Erythroblast (primary cell): ENCODE data around the gene DYNC2H1.
A peak's percentile ranks its signal among the peaks of the same experiment; 100 is the strongest.

Source experiments
- DNase-seq, 2 experiments: peaks; one replicate each; lab custom pipeline; 2025; lab: John Stamatoyannopoulos, UW
- GATA1 ChIP-seq: IDR thresholded peaks from 2 replicates; pipeline ENCODE4 v1.6.1; 2011; ENCODE audit warnings: low read depth, mild to moderate bottlenecking, control low read depth, low read length, moderate library complexity
- POLR2A ChIP-seq: IDR thresholded peaks from 2 replicates; pipeline ENCODE4 v1.6.1; 2011; ENCODE audit warnings: mild to moderate bottlenecking, low read length

The DYNC2H1 gene

DNA sequence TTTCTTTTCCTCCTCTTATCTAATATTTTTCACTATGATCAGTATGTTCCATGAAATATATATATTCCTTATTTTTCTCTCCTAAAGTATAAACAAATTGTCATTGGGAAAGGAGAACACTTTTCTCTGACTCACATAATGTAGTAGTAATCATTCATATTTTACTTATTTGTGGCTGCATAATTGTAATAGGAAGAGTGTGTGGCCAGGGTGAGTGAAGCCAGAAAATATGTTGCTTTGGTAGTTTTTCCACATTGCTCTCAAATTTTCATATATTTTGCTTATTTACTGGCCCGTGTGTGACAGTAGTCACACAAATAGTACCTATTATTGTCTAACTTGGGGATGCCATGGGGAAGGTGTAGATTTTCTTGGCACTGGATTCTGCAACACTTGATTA lies 172.1 kb downstream of the DYNC2H1 start:
- no peak for DNase-seq
- no peak for TF ChIP-seq POLR2A
- TF ChIP-seq GATA1: no peak

DNA sequence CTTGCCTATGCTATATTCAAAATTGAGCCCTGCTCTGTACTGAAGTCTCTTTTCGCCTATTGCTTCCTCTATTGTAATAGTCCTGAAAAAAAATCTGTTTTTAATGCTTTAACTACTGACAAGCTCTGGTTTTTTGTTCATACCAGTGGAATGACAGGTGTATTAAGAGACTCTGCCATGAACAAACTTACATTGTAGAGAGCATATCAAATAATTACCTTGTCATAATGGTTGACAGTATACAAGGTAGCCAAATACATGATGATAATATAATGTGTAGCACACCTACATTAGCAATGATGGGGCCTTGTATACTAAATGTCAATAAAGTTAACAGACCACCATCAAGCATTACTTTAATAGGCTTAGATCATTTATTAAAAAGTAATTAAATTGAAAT lies 175.0 kb downstream of the DYNC2H1 start:
- DNase-seq: no peak
- TF ChIP-seq GATA1 (no peak), POLR2A (no peak)

DNA sequence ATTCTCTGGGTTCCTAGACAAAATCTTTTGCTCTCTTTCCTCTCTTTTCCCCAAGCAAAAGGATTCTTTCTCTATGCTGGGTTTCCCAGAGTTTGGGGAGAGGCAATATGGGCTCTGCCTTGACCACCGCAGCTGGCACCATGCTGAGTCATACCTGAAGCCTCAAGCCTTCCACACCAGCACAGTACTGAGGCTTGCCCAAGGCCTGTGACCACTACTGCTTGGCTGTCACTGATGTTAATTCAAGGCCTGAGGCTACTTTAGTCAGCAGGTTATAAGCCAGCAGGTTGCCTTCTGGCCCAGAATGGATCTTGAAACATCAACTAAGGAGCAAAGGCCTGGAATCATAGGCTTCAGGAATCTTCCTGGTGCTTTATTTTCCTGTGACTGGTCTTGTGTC lies 185.3 kb downstream of the DYNC2H1 start:
- TF ChIP-seq GATA1: no peak
- no peak for TF ChIP-seq POLR2A

DNA sequence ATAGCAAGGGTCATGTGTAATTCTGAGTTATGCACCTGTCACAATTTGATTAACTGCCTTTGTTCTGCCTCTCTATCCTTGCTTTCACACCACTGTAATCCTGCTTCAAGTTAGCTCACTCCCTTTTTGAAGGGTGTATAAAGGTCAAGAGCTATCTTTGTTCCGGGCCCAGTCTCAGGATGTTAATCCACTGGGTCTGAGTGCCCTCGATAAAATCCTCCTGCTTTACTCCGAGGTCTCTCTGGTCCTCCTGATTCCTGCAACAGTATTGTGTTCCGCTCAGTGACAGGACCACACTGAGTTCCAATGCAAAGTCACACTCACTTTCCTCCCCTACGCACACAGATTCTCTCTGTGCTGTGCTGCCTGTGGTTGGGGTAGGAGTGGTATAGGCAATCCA lies 186.5 kb downstream of the DYNC2H1 start:
- peak; percentile 26 to 37 for DNase-seq
- TF ChIP-seq GATA1: no peak
- no peak for TF ChIP-seq POLR2A

More for the DNA sequence above, 185.3 kb downstream of the DYNC2H1 start:
- no peak for DNase-seq

DNA sequence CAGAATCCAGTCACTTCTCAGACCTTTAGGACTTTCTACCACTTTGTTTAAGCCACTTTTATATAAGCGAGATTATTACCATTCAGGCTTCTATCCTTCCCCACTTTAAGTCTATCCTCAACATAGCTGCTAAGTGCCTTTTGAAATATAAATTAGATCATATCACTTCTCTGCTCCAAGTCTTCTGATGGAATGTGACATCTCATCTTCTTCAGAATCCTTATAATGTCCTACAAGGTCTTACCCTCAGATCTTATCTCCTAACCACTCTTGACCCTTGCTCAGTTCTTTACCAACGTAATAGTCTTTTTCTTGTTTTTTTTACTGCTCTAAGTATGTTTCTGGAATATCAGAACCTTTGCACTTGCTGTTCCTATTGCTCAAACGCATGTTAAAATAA lies 188.7 kb downstream of the DYNC2H1 start:
- no peak for TF ChIP-seq POLR2A
- no peak for TF ChIP-seq GATA1
- DNase-seq: no peak

DNA sequence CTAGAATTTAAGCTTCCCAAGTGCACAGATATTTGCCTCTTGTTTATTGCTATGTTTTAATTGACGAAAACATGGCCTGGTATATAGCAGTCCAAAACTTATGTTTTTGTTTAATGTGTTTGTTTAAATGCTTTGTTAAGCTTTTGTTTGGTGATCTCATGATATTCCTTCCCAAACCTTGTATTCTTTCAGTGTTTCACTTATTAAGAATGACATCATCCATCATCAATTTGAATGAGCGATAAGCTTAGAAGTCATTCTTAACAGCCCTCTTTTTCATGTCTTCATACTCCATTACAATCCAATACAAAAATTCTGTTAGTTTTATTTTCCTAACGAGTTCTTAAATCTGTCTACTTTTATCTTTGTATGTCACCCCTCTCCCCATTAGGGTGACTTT lies 206.0 kb downstream of the DYNC2H1 start:
- TF ChIP-seq GATA1 (no peak), POLR2A (no peak)
- DNase-seq: no peak

DNA sequence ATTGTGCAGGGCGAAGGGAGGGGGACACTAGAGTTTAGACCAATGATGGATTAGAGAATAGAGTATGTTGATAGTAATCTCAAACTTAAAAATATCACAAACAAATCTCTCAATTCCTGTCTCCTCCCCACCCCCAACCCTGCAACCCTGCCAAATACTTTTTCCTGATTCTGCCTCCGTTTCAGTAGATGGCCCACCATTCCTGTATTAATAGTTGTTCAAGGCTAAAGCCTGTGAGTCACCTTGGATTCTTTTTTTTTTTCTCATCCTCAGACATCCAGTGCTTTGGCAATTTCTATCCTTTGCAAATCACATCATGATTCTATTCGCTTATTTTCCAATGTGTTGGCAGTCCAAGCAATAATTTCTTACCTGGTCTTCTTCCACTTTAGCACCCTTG lies 207.9 kb downstream of the DYNC2H1 start:
- TF ChIP-seq POLR2A: no peak
- TF ChIP-seq GATA1: no peak
- no peak for DNase-seq

DNA sequence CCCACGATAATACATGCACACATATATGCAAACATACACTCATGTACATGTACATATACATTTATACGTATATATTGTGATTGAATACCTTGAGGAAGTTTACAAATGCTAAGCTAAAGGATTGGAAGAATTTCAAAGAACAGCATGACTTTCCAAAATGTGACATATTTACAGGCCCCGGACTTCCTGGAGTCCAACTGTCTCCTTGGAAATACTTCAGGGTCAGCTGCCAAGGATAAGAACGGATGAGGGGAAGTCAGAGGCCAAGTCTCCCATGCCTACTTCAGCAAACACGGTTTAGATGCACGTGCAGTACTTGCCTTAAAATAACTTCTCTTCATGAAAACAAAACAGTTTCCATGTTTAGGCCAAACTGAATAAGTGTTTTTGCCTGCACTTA lies 213.6 kb downstream of the DYNC2H1 start:
- DNase-seq: no peak
- TF ChIP-seq POLR2A: no peak
- TF ChIP-seq GATA1: no peak

DNA sequence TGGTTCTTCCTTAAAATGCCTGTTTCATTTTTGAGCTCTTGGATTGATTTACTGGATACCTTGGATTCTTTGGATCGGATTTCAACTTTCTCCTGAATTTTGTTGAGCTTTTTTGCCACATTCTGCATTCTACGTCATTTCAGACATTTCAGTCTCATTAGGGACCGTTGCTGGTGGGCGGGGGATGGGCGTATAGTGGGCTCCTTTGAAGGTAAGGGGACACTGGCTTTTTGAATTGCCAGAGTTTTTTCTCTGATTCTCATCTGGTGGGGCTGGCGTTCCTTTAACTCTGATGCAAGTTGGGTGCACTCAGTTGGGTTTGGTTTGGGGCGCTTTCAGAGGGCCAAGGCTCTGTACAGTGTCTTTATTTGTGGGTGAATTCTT lies 216.5 kb downstream of the DYNC2H1 start:
- TF ChIP-seq GATA1 (no peak), POLR2A (no peak)
- DNase-seq: no peak

DNA sequence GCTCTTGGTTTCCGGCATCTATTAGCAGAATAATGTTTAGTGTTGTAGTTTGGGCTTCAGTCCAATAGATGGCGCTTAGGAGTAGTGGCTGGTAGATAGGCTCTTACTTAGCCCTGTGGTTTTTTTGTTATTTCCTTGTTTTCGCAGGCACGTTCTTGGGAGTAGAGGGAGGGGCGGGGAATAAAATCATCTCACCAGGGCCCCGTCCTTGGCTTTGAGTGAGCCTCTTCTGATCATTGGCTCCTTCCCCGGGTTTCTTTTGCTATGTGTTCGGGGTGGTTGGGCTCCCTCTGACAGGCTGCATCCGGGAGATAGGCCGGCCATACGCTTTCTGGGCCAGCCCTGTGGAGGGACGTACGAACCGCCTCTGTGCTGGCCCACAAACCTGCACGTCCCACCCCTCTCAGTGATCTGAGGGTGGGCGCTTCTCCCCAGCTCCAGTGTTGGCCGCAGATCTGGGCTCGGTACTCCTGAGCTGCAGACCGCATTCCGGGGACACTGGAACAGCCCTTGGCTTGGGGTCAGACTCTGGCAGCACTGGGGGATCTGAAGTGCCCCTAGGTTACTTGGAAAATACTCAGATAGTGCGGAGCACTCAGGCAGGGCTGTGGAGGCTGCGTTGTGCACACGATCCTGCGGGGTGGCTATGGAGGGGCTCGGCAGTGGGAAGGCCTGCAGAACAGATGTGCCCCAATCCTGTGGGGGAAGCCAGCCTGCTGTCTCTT lies 217.0 kb downstream of the DYNC2H1 start:
- peak; percentile 69 to 70 for DNase-seq
- TF ChIP-seq POLR2A (no peak), GATA1 (no peak)

DNA sequence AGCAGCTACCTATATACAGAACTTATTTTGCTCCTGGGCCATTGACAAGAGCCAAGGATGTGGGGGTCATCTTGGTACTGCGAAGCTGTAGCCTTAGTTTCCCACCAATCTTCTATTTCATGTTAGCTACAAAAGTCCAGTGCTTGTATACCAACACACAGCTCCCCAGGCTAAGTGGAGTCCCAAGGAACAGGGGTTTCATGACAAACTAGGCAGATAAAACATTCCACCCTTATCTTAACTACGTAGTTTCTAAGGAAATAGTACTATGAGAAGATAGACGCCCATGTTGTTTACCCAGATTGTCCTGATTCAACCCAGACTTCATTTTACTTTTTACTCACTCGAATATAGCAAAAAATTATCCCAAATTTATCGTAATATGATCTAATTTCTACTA lies 218.5 kb downstream of the DYNC2H1 start:
- TF ChIP-seq POLR2A (no peak), GATA1 (no peak)
- DNase-seq: no peak

DNA sequence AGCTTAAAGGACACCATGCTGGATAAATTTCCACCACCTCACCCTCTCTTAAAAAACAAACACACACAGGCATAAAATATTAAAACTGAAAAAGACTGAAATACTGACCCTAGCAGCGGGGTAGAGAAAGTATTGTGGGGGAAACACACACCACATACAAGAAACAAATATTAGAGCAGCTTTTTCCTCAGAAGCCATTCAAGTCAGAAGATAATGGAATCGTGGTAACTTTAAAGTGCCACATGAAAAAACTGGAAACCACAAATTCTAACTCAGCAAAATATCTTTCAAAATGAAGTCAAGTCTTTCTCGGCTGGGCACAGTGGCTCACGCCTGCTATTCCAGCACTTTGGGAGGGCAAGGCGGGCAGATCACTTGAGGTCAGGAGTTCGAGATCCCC lies 223.2 kb downstream of the DYNC2H1 start:
- TF ChIP-seq POLR2A: no peak
- no peak for TF ChIP-seq GATA1
- DNase-seq: no peak

DNA sequence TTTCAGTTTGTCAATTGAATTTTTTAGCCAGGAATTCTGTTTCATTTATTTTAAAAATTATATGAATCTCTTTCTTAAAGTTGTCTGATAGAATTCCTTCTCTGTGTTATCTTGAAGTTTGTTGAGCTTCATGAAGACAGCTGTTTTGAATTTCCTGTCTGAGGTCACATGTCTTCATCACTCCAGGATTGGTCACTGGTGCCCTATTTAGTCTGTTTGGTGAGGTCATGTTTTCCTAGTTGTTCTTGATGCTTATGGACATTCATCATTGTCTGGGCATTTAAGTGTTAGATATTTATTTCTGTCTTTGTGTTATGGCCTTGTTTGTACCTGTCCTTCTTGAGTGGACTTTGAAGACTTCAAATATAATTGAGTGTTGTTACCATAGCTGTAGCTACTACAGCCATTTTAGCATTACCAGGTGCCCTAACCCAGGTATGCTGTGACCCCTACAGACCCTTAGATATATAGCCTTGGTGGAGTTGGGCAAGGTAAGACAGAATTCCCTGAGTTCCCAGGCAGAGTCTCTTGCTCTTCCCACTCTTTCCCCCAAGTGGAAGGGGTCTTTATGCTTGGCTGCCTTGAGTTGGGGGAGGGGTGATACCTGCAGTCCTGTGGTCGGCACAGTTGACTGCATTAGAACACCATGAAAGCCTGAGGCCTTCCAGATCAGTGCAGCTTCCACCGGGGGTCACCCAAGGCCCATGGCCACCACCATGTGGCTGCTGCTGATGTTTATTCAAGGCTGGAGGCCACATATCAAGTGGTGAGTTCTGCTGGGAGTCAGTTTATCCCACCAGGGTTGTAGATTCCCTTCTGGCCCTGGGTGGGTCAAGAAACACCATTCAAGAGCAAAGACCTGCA lies 229.6 kb downstream of the DYNC2H1 start:
- no peak for TF ChIP-seq POLR2A
- TF ChIP-seq GATA1: no peak
- DNase-seq: peak; percentile 4 to 26

DNA sequence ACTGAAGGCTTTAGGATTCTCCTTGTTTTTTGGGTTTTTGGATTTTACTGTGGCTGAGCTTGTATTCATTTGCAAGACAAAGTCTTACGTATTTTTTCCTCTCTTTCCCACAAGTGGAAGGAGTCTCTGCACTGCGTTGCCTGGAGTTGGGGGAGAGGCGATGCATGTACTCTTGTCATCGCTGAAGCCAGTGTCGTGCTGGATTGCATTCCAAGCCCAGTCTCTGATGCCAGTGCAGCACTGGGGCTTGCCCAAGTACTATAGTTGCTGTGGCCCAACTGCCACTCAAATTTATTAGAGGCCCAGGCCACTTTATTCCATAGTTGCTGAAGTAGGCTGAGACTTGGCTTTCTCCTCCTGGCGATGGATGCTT lies 230.2 kb downstream of the DYNC2H1 start:
- TF ChIP-seq POLR2A (no peak), GATA1 (no peak)
- DNase-seq: no peak

DNA sequence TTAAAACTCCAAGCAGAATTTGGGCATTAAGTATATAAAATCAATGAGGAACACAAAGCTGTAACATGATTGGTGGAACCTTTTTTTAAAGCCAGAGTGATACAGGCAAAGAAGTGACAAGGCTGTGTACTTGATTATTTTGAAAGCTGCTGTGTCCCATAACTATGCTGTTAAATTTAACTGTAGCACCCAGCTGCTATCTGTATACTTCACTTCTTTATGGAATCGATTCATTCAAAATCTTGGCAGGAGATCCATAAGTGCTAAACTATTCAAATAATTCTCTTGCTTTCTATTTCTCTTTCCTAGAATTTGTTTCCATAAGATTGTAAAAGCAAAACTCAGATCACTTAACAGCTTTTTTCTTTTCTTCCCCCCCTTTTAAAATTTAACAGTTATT lies 231.7 kb downstream of the DYNC2H1 start:
- TF ChIP-seq GATA1: no peak
- TF ChIP-seq POLR2A: no peak
- DNase-seq: no peak

DNA sequence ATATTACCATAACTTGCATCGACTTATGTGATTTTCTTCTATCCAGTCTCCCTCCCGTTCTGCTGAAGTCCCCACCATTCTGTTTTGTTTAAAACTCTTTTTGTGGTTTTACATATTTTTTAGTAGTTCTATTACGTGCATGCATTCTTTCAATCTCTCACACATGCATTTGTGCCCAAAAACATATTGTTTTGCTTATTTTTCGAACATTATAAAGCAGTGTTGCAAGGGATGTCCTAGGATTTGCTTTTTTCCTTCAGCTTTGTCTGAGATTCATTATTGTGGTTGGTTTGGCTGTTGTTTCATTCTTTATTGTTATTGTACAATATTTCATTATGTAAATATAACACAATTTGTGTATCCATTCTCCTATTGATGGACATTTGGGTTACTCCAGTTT lies 235.7 kb downstream of the DYNC2H1 start:
- DNase-seq: no peak
- TF ChIP-seq GATA1 (no peak), POLR2A (no peak)
